H9 (cell line): ENCODE measurements around the gene ACVR1C. TPM values are rescaled to one million over a fixed set of nuclear protein-coding genes. Genes with fewer than 3 reads are reported as not detected.

Source experiments
- DNase-seq: peaks from one replicate; pipeline ENCODE4 v3.0.0-alpha.2; 2017
- H2AFZ ChIP-seq: one replicate; pipeline ENCODE4 v1.6.1; 2013; ENCODE audit warnings: mild to moderate bottlenecking, low read length, control low read depth, moderate library complexity
- H2AK5ac ChIP-seq: 2 replicates; pipeline ENCODE4 v1.6.1; 2013; ENCODE audit warnings: low read length, control low read depth, mixed read lengths; ENCODE audit not compliant: insufficient read length
- H2BK120ac ChIP-seq: one replicate; pipeline ENCODE4 v1.6.1; 2013; ENCODE audit warnings: low read depth, mild to moderate bottlenecking, low read length, control low read depth, inconsistent platforms; ENCODE audit not compliant: poor library complexity, severe bottlenecking
- H2BK12ac ChIP-seq: 2 replicates; pipeline ENCODE4 v1.6.1; 2013; ENCODE audit warnings: low read length, control low read depth, mixed read lengths, low read depth; ENCODE audit not compliant: insufficient read length
- H2BK15ac ChIP-seq: 2 replicates; pipeline ENCODE4 v1.6.1; 2013; ENCODE audit warnings: low read depth, low read length, control low read depth
- H2BK20ac ChIP-seq: one replicate; pipeline ENCODE4 v1.6.1; 2013; ENCODE audit warnings: low read depth, mild to moderate bottlenecking, low read length, control low read depth, inconsistent platforms; ENCODE audit not compliant: poor library complexity, severe bottlenecking
- H2BK5ac ChIP-seq: 2 replicates; pipeline ENCODE4 v1.6.1; 2013; ENCODE audit warnings: low read length, control low read depth, mixed read lengths; ENCODE audit not compliant: insufficient read length
- H3K14ac ChIP-seq: 2 replicates; pipeline ENCODE4 v1.6.1; 2013; ENCODE audit warnings: low read length, control low read depth; ENCODE audit not compliant: insufficient read depth
- H3K18ac ChIP-seq: 2 replicates; pipeline ENCODE4 v1.6.1; 2013; ENCODE audit warnings: low read depth, mild to moderate bottlenecking, mixed read lengths, low read length, control low read depth; ENCODE audit not compliant: insufficient read length
- H3K23ac ChIP-seq: 2 replicates; pipeline ENCODE4 v1.6.1; 2013; ENCODE audit warnings: low read length, control low read depth, mixed read lengths, low read depth; ENCODE audit not compliant: insufficient read length
- H3K23me2 ChIP-seq: 2 replicates; pipeline ENCODE4 v1.6.1; 2013; ENCODE audit warnings: low read depth, mild to moderate bottlenecking, mixed read lengths, low read length, control low read depth; ENCODE audit not compliant: insufficient read length, poor library complexity, severe bottlenecking
- H3K27ac ChIP-seq: 2 replicates; pipeline ENCODE4 v1.5.1; 2013; ENCODE audit warnings: low read length, control low read depth, mixed read lengths, low read depth; ENCODE audit not compliant: insufficient read length
- H3K27me3 ChIP-seq: 2 replicates; pipeline ENCODE4 v1.6.1; 2013; ENCODE audit warnings: low read length, control low read depth, inconsistent platforms; ENCODE audit not compliant: insufficient read depth
- H3K4ac ChIP-seq: 2 replicates; pipeline ENCODE4 v1.6.1; 2013; ENCODE audit warnings: low read depth, mild to moderate bottlenecking, control low read depth, inconsistent platforms, low read length, moderate library complexity
- H3K4me1 ChIP-seq: 2 replicates; pipeline ENCODE4 v1.6.1; 2013; ENCODE audit warnings: low read length, control low read depth, inconsistent platforms; ENCODE audit not compliant: insufficient read depth
- H3K4me2 ChIP-seq: 2 replicates; pipeline ENCODE4 v1.6.1; 2013; ENCODE audit warnings: low read length, control low read depth, mixed read lengths; ENCODE audit not compliant: insufficient read length, insufficient read depth
- H3K56ac ChIP-seq: 2 replicates; pipeline ENCODE4 v1.6.1; 2013; ENCODE audit warnings: low read depth, mild to moderate bottlenecking, mixed read lengths, low read length, control low read depth; ENCODE audit not compliant: insufficient read length
- H3K79me1 ChIP-seq: 2 replicates; pipeline ENCODE4 v1.6.1; 2013; ENCODE audit warnings: low read depth, mild to moderate bottlenecking, moderate library complexity, low read length, control low read depth, inconsistent platforms; ENCODE audit not compliant: insufficient read depth, poor library complexity, severe bottlenecking
- H3K79me2 ChIP-seq: 2 replicates; pipeline ENCODE4 v1.6.1; 2013; ENCODE audit warnings: low read length, control low read depth, inconsistent platforms; ENCODE audit not compliant: insufficient read depth
- H3K9ac ChIP-seq: 2 replicates; pipeline ENCODE4 v1.6.1; 2013; ENCODE audit warnings: low read length, control low read depth, mixed read lengths; ENCODE audit not compliant: insufficient read length; ENCODE audit errors: extremely low read depth
- H3K9me3 ChIP-seq: one replicate; pipeline ENCODE4 v1.6.1; 2013; ENCODE audit warnings: low read depth, low read length, inconsistent platforms; ENCODE audit not compliant: control insufficient read depth
- H3T11ph ChIP-seq: one replicate; pipeline ENCODE4 v1.6.1; 2013; ENCODE audit warnings: mild to moderate bottlenecking, low read length, control low read depth, inconsistent platforms
- H4K20me1 ChIP-seq: one replicate; pipeline ENCODE4 v1.6.1; 2013; ENCODE audit not compliant: control insufficient read depth, insufficient read length, insufficient read depth
- H4K5ac ChIP-seq: 2 replicates; pipeline ENCODE4 v1.6.1; 2013; ENCODE audit warnings: low read depth, mild to moderate bottlenecking, mixed read lengths, low read length, control low read depth; ENCODE audit not compliant: insufficient read length
- H4K8ac ChIP-seq: replicated peaks from 2 replicates; pipeline ENCODE4 v1.6.1; 2013; ENCODE audit warnings: low read length, control low read depth, mixed read lengths, low read depth; ENCODE audit not compliant: insufficient read length
- H4K91ac ChIP-seq: 2 replicates; pipeline ENCODE4 v1.6.1; 2013; ENCODE audit warnings: low read depth, mild to moderate bottlenecking, moderate library complexity, mixed read lengths, low read length, control low read depth; ENCODE audit not compliant: insufficient read length
- H3K27ac Mint-ChIP-seq, 3 experiments: 2 replicates in 2 of 3; 3 replicates in 1 of 3; pipeline ENCODE4 v1.8.0; 2020 to 2021; ENCODE audit warnings: mixed read lengths in 3 of 3, mild to moderate bottlenecking in 1 of 3, moderate library complexity in 1 of 3
- H3K27me3 Mint-ChIP-seq: 2 replicates; pipeline ENCODE4 v1.8.0; 2021; ENCODE audit warnings: low read depth, mild to moderate bottlenecking, moderate library complexity, mixed read lengths
- H3K36me3 Mint-ChIP-seq, 3 experiments: 2 replicates in 2 of 3; 3 replicates in 1 of 3; pipeline ENCODE4 v1.8.0; 2020 to 2021; ENCODE audit warnings: low read depth in 3 of 3, mixed read lengths in 3 of 3; ENCODE audit not compliant: insufficient read depth in 1 of 3
- H3K4me1 Mint-ChIP-seq, 2 experiments: 2 replicates each; pipeline ENCODE4 v1.8.0; 2020; ENCODE audit warnings: mixed read lengths in 2 of 2
- H3K4me3 Mint-ChIP-seq, 2 experiments: 2 replicates in 1 of 2; 3 replicates in 1 of 2; pipeline ENCODE4 v1.8.0; 2020 to 2021; ENCODE audit warnings: mild to moderate bottlenecking in 2 of 2, mixed read lengths in 2 of 2, moderate library complexity in 1 of 2
- H3K9me3 Mint-ChIP-seq, 2 experiments: 2 replicates in 1 of 2; 3 replicates in 1 of 2; pipeline ENCODE4 v1.8.0; 2020; ENCODE audit warnings: mild to moderate bottlenecking in 2 of 2, mixed read lengths in 2 of 2, moderate library complexity in 1 of 2
- CTCF ChIP-seq: fragments of 200-600 bp; sonication (generic); conservative IDR thresholded peaks from 3 replicates; pipeline ENCODE4 v1.8.0; 2021; ENCODE audit warnings: antibody characterized with exemption, mild to moderate bottlenecking
- WGBS: extraction: QIAGEN DNeasy Blood & Tissue Kit; methylation state at CpG from one replicate; pipeline ENCODE4 v1.1.7; 2013; ENCODE audit warnings: missing lambda C conversion rate, low lambda C conversion rate, mixed read lengths; ENCODE audit not compliant: insufficient read length; ENCODE audit errors: extremely low coverage; 5-methylcytosine and 5-hydroxymethylcytosine counted together
- total RNA-seq: library from RNA; stranded (reverse); gene quantifications from 2 replicates; pipeline ENCODE4 v1.2.1, GENCODE V29; 2021

The ACVR1C gene
- total RNA-seq, 1 experiment from 2014 or later = 0.81 TPM

- Histone ChIP-seq H3K14ac (no peak overlapping the region), H3K27ac (no peak overlapping the region), H3K23ac (no peak overlapping the region), H3K23me2 (no peaks in the 10 kb centered on the region), H3K4me1 (no peaks in the 10 kb centered on the region), H2AFZ (no peak overlapping the region), H2BK15ac (no peak overlapping the region), H3K27me3 (no peaks in the 10 kb centered on the region), H2BK20ac (no peak overlapping the region), H3K9me3 (no peaks in the 10 kb centered on the region), H3K79me1 (no peaks in the 10 kb centered on the region), H4K91ac (no peak overlapping the region), H3K9ac (no peak overlapping the region), H4K8ac (no peak overlapping the region), H3K4me2 (no peak overlapping the region), H3T11ph (no peak overlapping the region), H3K18ac (no peak overlapping the region), H3K79me2 (no peaks in the 10 kb centered on the region), H4K20me1 (no peaks in the 10 kb centered on the region), H3K56ac (no peak overlapping the region), H2BK5ac (no peak overlapping the region), H2BK12ac (no peak overlapping the region), H4K5ac (no peak overlapping the region), H2AK5ac (no peak overlapping the region), H3K4ac (no peak overlapping the region), H2BK120ac (no peak overlapping the region)
- no peak for DNase-seq
- Mint-ChIP-seq H3K27me3 (no peaks in the 10 kb centered on the region; the same call in 1 of the 2 replicates), H3K4me1 (peaks cover 15 to 16% of the 10 kb centered on the region in 2 experiments), H3K4me3 (no peak overlapping the region), H3K9me3 (no peaks in the 10 kb centered on the region; a peak in 1 of 5 replicates), H3K36me3 (no peaks in the 10 kb centered on the region), H3K27ac (no peak overlapping the region)
- no CpG with 5 or more reads among the region's 2 CpGs for WGBS
- no peak for TF ChIP-seq CTCF
Measured at GRCh38 chr2:157501026-157501425, 127.6 kb downstream of the ACVR1C start.
